ENCODE measurements around the gene ESYT1. TPM values are rescaled to one million over a fixed set of nuclear protein-coding genes. Genes with fewer than 3 reads are reported as not detected.

Gene ESYT1
- polyA plus RNA-seq, 1 experiment: 127 TPM

DNA sequence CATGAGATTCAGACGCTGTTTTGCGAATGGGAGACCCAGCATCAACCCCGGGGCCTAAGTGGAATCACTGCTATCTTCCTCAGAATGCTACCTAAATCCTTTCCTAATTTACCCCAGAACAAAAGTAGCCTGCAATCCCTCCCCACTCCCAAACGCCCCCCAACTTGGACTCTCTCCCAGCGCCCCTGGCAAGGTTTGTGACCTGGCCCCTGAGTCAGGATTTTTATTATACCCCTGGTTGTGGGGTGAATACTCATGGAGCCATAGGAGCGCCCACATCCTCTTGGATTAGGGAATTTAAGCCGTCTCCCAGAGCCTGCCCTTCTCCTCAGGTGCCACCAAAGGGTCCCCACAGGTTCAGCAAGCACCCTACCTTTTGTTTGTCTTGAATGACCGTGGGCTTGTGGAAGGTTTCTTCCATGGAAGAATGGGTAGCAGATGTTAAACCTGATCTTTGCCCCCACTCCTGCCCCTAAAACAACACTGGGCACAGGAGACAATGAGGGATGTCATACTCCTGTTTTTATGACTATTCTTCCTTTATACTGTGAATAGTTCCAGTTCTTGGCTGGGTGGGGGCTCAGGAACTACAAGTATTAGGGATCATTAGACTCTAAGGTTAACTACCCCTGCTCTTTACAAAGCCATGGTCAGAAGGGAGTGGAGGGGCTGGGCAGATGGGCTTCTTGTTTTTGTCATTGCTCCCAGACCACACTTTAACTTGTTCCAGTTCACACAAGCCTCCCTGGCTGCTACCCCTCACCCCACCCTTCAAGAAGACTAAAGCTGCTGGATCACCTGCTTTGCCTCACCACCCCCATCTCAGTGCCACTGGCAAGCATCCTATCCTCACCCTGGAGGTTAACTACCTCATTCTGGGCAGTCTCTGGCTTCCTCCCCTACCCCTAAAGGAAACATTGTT is 24.9 kb downstream of the ESYT1 start:
- ChIA-PET CTCF (no interaction called here), POLR2A (no interaction called here)
- TF ChIP-seq, protein P1, sequence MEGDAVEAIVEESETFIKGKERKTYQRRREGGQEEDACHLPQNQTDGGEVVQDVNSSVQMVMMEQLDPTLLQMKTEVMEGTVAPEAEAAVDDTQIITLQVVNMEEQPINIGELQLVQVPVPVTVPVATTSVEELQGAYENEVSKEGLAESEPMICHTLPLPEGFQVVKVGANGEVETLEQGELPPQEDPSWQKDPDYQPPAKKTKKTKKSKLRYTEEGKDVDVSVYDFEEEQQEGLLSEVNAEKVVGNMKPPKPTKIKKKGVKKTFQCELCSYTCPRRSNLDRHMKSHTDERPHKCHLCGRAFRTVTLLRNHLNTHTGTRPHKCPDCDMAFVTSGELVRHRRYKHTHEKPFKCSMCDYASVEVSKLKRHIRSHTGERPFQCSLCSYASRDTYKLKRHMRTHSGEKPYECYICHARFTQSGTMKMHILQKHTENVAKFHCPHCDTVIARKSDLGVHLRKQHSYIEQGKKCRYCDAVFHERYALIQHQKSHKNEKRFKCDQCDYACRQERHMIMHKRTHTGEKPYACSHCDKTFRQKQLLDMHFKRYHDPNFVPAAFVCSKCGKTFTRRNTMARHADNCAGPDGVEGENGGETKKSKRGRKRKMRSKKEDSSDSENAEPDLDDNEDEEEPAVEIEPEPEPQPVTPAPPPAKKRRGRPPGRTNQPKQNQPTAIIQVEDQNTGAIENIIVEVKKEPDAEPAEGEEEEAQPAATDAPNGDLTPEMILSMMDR (IDR thresholded peaks at IDR 0.05; ENCODE audit: low read depth, low read length): no peak
- Histone ChIP-seq H3K9me3 (ENCODE audit: control insufficient read depth, insufficient read depth, low read length) (no peaks in the 10 kb centered on the region), H3K4me3 (ENCODE audit: low read depth, low read length) (peak overlapping the region; percentile 71), H3K27ac (ENCODE audit: low read depth, low read length) (peak overlapping the region; percentile 11), H3K27me3 (ENCODE audit: control insufficient read depth, insufficient read depth, low read length) (no peaks in the 10 kb centered on the region)
- no peak for DNase-seq (ENCODE audit: low read depth, low spot score)

DNA sequence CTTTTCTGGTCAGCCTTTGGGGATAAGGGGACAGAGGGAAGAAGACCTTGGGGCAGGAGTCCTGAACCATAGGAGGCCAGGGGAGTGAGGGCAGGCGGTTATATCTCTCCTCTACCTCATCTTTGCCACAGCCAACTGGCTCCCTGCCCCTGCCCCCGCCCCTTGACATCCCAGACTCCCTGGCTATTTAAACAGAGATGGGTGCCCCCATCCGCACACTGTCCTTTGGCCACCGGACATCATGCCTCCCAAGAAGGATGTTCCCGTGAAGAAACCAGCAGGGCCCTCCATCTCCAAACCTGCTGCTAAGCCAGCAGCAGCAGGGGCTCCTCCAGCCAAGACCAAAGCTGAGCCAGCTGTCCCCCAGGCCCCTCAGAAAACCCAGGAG is 25.6 kb downstream of the ESYT1 start:
- Histone ChIP-seq H3K9me3 (ENCODE audit: control insufficient read depth, insufficient read depth, low read length) (no peaks in the 10 kb centered on the region), H3K27me3 (ENCODE audit: control insufficient read depth, insufficient read depth, low read length) (no peaks in the 10 kb centered on the region), H3K27ac (ENCODE audit: low read depth, low read length) (no peak overlapping the region), H3K4me3 (ENCODE audit: low read depth, low read length) (peak overlapping the region; percentile 71; the same call in 1 of the 2 replicates)
- CTCF ChIA-PET: interaction anchor here (0.9 to 1.1 kb wide), 2 partner anchors 68 to 415 kb away, joined by 3 to 8 read pairs; partner anchors contain the start of gene RNF41
- DNase-seq (ENCODE audit: low read depth, low spot score): no peak
- POLR2A ChIA-PET: no interaction called here
- TF ChIP-seq, protein P1 (IDR thresholded peaks at IDR 0.05; ENCODE audit: low read depth, low read length): no peak

DNA sequence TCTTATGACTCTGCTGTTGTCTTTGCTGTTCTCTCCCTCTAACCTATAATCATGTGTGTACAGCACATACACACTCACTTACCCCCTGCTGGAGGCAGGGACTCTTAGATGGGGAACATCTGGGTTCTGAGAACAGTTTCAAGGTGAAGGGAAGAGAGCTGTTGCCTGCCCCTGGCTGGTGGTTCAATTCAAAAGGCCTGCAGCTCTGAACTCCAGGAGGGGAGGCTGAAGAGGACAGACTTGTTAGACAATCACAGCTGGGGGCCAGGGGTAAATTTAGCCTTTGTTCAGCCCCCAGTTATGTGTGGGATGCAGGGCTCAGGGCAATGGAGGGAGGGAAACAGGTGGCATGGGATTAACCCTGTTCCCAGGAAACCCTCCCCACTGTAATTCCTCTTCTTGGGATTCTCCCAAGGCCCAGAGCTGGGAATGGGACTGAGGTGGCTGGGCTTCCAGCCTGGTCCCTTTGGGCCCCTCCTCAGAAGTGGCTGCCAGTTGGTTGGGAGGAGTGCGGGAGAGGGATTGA is 26.2 kb downstream of the ESYT1 start:
- no peaks in the 10 kb centered on the region for H3K27me3 ChIP-seq (ENCODE audit: control insufficient read depth, insufficient read depth, low read length)
- TF ChIP-seq, protein P1 (IDR thresholded peaks at IDR 0.05; ENCODE audit: low read depth, low read length): no peak
- no peaks in the 10 kb centered on the region for H3K9me3 ChIP-seq (ENCODE audit: control insufficient read depth, insufficient read depth, low read length)
- CTCF ChIA-PET: interaction anchor here (0.9 to 1.4 kb wide), 3 partner anchors 35 to 416 kb away, joined by 3 to 8 read pairs (median 5); partner anchors contain the start of genes RNF41 and SMARCC2
- POLR2A ChIA-PET: no interaction called here
- no peak for DNase-seq (ENCODE audit: low read depth, low spot score)
- no peak overlapping the region for H3K27ac ChIP-seq (ENCODE audit: low read depth, low read length)
- no peak overlapping the region for H3K4me3 ChIP-seq (ENCODE audit: low read depth, low read length)

DNA sequence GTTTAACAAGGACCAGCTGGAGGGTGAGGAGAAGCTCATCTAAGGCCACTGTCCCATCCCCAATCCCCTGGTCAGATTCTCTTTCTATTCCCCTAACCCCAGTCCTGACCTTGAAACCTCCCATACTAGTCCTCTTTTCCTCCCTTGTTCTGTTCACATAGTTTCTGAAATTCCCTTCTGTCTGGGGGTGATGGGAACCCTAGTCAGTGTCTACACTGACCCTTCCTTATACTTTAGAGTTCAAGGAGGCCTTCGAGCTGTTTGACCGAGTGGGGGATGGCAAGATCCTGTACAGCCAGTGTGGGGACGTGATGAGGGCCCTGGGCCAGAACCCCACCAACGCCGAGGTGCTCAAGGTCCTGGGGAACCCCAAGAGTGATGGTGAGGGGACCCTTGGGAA is 26.8 kb downstream of the ESYT1 start:
- Histone ChIP-seq H3K4me3 (ENCODE audit: low read depth, low read length) (no peak overlapping the region), H3K27me3 (ENCODE audit: control insufficient read depth, insufficient read depth, low read length) (no peaks in the 10 kb centered on the region)
- CTCF ChIA-PET: interaction anchor here (0.9 to 1.4 kb wide), 3 partner anchors 35 to 416 kb away, joined by 3 to 8 read pairs (median 5); partner anchors contain the start of genes RNF41 and SMARCC2

More for the DNA sequence above, 26.8 kb downstream of the ESYT1 start:
- POLR2A ChIA-PET: interaction anchor here (0.6 to 1.3 kb wide), 3 partner anchors 33 to 88 kb away, joined by 3 to 4 read pairs (median 3); no protein-coding TSS in a partner anchor
- H3K9me3 ChIP-seq (ENCODE audit: control insufficient read depth, insufficient read depth, low read length): no peaks in the 10 kb centered on the region
- no peak for DNase-seq (ENCODE audit: low read depth, low spot score)
- H3K27ac ChIP-seq (ENCODE audit: low read depth, low read length): no peak overlapping the region
- TF ChIP-seq, protein P1 (IDR thresholded peaks at IDR 0.05; ENCODE audit: low read depth, low read length): no peak
